ENCODE measurements around the gene SGMS1.

Gene SGMS1

DNA sequence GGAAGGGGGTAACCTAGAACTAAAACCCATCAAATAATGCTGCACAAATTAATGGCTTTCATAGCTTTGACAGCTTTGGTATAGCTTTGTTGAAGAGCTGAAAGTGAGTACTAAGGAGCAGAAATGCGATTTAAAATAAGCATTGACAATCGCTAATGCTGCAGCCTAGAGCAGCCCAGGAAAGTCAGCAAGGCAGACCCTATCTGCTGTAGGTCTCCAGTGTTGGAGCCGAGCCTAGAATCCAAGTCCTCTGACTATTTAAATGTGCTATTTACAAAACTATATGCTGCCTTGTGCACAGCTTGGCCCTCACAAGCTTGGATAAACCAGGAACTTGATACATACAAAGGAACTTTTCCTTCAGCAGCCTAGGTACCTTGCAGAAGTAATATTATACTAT lies 307.6 kb downstream of the SGMS1 start:
- Histone ChIP-seq H3K4me3 (ENCODE audit: insufficient read length, low read depth) (no peak overlapping the region), H3K27me3 (ENCODE audit: insufficient read depth, insufficient read length) (no peaks in the 10 kb centered on the region), H3K36me3 (ENCODE audit: insufficient read depth, insufficient read length, low read length) (peaks cover 1% of the 10 kb centered on the region), H3K4me1 (ENCODE audit: insufficient read depth, insufficient read length) (no peaks in the 10 kb centered on the region), H3K9me3 (ENCODE audit: insufficient read depth, low read length) (no peaks in the 10 kb centered on the region), H3K9ac (ENCODE audit: insufficient read length, low read depth) (no peak overlapping the region)
- no peak for TF ChIP-seq ZNF274 (IDR thresholded peaks at IDR 0.05; ENCODE audit: low read depth, low read length)
- no peak for TF ChIP-seq YY1 (IDR thresholded peaks at IDR 0.05; ENCODE audit: insufficient read depth, insufficient read length)
- no peak for TF ChIP-seq SUZ12 (IDR thresholded peaks at IDR 0.05; ENCODE audit: extremely low read depth, insufficient read depth, insufficient read length)
- no peak for DNase-seq (ENCODE audit: low read depth, low spot score)

DNA sequence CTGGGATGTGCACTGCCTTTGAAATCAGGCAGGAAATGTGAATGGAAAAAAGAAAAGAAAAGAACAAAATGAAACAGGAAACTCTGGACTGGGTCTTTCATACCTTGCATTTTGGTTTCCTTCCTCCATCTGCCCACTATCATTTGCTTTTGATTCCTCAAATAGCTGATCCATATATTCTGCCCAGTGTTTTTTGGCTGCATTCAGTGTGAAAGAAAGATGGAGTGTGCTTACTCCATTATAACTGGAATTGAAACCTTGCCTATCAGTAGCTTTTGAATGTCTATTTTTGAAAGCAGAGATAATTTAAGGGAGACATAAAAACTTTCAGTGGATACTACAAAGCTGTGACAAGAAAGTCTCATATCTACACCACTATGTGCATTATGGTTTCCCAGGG lies 308.3 kb downstream of the SGMS1 start:
- Histone ChIP-seq H3K9ac (ENCODE audit: insufficient read length, low read depth) (no peak overlapping the region), H3K4me1 (ENCODE audit: insufficient read depth, insufficient read length) (no peaks in the 10 kb centered on the region), H3K4me3 (ENCODE audit: insufficient read length, low read depth) (no peak overlapping the region), H3K9me3 (ENCODE audit: insufficient read depth, low read length) (no peaks in the 10 kb centered on the region), H3K27me3 (ENCODE audit: insufficient read depth, insufficient read length) (no peaks in the 10 kb centered on the region), H3K36me3 (ENCODE audit: insufficient read depth, insufficient read length, low read length) (peaks cover 8% of the 10 kb centered on the region)
- TF ChIP-seq ZNF274 (IDR thresholded peaks at IDR 0.05; ENCODE audit: low read depth, low read length) (no peak), SUZ12 (IDR thresholded peaks at IDR 0.05; ENCODE audit: extremely low read depth, insufficient read depth, insufficient read length) (no peak), YY1 (IDR thresholded peaks at IDR 0.05; ENCODE audit: insufficient read depth, insufficient read length) (no peak)
- DNase-seq (ENCODE audit: low read depth, low spot score) = no peak

DNA sequence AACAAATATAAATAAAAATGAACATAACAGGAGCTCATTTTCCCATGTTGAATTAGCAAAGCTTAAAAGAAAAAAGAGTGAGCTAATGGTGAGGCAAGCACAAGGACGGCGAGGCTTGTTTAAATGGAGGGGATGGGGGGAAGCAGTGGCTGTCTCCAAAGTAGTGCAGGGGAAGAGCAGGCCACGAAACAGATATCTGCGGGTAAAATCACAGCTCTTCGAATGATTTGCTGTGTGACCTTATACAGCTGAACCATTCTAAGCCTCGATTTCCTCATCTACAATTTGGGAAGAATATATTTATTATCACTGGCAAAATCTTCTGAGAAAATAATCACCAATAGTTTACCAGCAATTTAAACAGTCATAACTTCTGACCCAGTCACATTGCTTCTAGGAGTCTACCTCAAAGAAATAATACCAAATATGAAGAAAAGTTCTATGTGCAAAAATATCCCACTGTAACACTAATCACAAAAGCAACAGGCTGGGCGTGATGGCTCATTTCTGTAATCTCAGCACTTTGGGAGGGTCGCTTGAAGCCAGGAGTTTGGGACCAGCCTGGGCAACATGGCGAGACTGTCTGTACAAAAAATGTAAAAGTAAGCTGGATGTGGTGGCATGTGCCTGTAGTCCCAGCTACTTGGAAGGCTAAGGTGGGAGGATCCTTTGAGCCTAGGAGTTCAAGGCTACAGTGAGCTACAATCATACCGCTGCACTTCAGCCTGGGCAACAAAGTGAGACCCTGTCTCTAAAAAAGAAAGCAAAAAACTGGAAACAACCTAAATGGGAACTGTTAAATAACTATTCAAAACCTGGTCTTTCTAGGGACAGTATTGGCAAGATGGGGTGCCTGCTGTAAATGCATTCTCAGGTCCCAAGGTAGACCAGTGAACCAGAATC lies 309.3 kb downstream of the SGMS1 start:
- peaks cover 15% of the 10 kb centered on the region for H3K36me3 ChIP-seq (ENCODE audit: insufficient read depth, insufficient read length, low read length)
- no peak overlapping the region for H3K4me3 ChIP-seq (ENCODE audit: insufficient read length, low read depth)
- no peaks in the 10 kb centered on the region for H3K27me3 ChIP-seq (ENCODE audit: insufficient read depth, insufficient read length)
- no peak overlapping the region for H3K9ac ChIP-seq (ENCODE audit: insufficient read length, low read depth)
- no peak for DNase-seq (ENCODE audit: low read depth, low spot score)
- TF ChIP-seq ZNF274 (IDR thresholded peaks at IDR 0.05; ENCODE audit: low read depth, low read length) (no peak), SUZ12 (IDR thresholded peaks at IDR 0.05; ENCODE audit: extremely low read depth, insufficient read depth, insufficient read length) (no peak), YY1 (IDR thresholded peaks at IDR 0.05; ENCODE audit: insufficient read depth, insufficient read length) (no peak)
- no peaks in the 10 kb centered on the region for H3K4me1 ChIP-seq (ENCODE audit: insufficient read depth, insufficient read length)
- no peaks in the 10 kb centered on the region for H3K9me3 ChIP-seq (ENCODE audit: insufficient read depth, low read length)

DNA sequence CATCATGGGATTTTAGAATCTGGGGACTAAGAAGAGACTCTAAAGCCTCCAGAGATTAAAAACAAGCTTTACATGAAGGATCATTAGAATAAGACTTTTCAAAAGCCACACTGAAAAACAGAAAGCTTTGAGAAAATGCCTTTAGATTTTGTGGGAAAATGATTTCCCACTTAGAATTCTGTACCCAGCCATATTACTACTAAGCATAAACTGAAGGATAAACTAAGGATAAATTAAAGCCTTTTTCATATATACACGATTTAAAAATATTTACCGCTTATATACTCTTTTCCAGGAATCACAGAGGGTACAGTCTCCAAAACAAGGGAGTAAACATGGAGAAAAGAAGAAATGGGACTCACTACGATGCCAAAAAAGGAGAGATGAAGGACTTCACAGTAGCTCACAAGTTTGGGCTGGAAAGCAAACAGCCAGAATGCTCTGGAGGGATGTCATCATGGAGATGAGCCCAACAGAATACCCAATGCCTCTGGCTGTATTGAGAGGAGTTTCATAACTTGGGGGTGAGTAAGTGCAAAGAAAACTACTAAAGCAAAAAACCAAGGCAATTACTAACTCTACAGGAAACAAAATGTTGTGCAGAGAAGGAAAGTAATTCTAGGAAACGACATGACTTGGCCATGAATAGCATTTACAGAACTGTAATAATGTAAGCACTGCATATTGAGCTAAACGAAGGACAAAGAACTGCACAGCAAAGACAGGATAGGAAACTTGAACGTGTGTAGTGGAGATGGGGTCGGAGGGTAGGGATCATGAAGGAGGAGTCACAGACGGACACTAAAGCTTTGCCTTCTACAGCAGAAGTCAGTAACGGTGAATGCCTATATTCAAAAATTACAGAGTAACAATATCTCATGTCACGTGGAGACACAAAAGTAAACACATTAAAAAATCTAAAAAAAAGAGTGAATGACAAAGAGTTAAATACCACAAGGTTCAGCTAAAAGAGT lies 311.0 kb downstream of the SGMS1 start:
- H3K4me1 ChIP-seq (ENCODE audit: insufficient read depth, insufficient read length) = no peaks in the 10 kb centered on the region
- no peak overlapping the region for H3K9ac ChIP-seq (ENCODE audit: insufficient read length, low read depth)
- no peaks in the 10 kb centered on the region for H3K27me3 ChIP-seq (ENCODE audit: insufficient read depth, insufficient read length)
- H3K9me3 ChIP-seq (ENCODE audit: insufficient read depth, low read length) = no peaks in the 10 kb centered on the region
- TF ChIP-seq ZNF274 (IDR thresholded peaks at IDR 0.05; ENCODE audit: low read depth, low read length) (no peak), YY1 (IDR thresholded peaks at IDR 0.05; ENCODE audit: insufficient read depth, insufficient read length) (no peak), SUZ12 (IDR thresholded peaks at IDR 0.05; ENCODE audit: extremely low read depth, insufficient read depth, insufficient read length) (no peak)
- no peak for DNase-seq (ENCODE audit: low read depth, low spot score)
- H3K4me3 ChIP-seq (ENCODE audit: insufficient read length, low read depth) = no peak overlapping the region
- H3K36me3 ChIP-seq (ENCODE audit: insufficient read depth, insufficient read length, low read length) = peaks cover 22% of the 10 kb centered on the region

DNA sequence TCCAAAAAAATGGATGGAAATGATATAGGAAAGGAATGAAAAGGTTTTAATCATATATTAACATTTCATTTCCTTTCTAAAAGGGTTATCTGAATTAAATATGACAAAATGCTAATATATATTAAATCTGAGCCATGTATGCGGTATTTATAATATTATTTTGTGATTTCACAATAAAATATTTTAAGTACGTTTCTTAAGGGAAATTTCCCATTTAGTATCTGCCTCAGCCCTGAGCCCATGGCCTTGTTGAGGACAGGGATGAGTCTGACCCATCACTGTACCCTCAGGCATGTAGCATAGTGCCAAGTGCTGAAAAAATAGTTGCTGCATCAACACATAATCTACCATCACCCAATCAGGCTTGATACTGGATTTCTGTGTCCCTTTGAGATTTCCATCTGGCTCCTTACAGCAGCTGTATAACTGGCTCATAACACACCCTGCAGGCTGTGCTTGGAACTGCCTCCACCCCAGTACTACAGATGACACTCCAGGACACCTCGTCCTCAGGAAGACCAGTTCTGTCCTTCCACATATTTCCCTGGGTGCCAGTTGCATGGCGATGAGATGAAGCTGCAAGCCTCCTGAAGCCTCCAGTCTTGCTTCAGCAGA lies 313.1 kb downstream of the SGMS1 start:
- peak; percentile 9 for DNase-seq (ENCODE audit: low read depth, low spot score)
- no peak overlapping the region for H3K4me3 ChIP-seq (ENCODE audit: insufficient read length, low read depth)
- peaks cover 33% of the 10 kb centered on the region for H3K36me3 ChIP-seq (ENCODE audit: insufficient read depth, insufficient read length, low read length)
- no peaks in the 10 kb centered on the region for H3K9me3 ChIP-seq (ENCODE audit: insufficient read depth, low read length)
- no peaks in the 10 kb centered on the region for H3K4me1 ChIP-seq (ENCODE audit: insufficient read depth, insufficient read length)
- no peak overlapping the region for H3K9ac ChIP-seq (ENCODE audit: insufficient read length, low read depth)
- H3K27me3 ChIP-seq (ENCODE audit: insufficient read depth, insufficient read length) = no peaks in the 10 kb centered on the region
- no peak for TF ChIP-seq ZNF274 (IDR thresholded peaks at IDR 0.05; ENCODE audit: low read depth, low read length)
- no peak for TF ChIP-seq YY1 (IDR thresholded peaks at IDR 0.05; ENCODE audit: insufficient read depth, insufficient read length)
- TF ChIP-seq SUZ12 (IDR thresholded peaks at IDR 0.05; ENCODE audit: extremely low read depth, insufficient read depth, insufficient read length) = no peak

DNA sequence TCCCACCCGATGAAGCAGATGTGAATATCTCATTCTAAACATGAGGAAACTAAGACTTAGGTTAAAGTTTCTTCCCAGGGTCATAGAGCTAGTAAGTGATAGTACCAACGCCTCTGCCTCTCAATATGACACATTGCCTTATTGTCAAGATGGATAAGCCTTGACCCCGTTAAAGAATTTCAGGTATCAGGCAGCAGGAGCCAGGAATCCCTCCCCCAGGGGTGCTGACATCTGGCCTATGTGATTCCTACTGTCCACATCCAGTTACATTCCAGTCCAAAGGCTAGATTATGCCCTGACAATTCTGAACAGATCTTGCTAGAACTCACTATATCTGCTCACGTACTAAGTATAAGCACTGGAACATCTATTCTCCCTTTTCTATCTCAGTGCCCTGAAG lies 314.4 kb downstream of the SGMS1 start:
- Histone ChIP-seq H3K36me3 (ENCODE audit: insufficient read depth, insufficient read length, low read length) (peaks cover 33% of the 10 kb centered on the region), H3K4me1 (ENCODE audit: insufficient read depth, insufficient read length) (no peaks in the 10 kb centered on the region), H3K4me3 (ENCODE audit: insufficient read length, low read depth) (no peak overlapping the region), H3K9ac (ENCODE audit: insufficient read length, low read depth) (no peak overlapping the region), H3K9me3 (ENCODE audit: insufficient read depth, low read length) (no peaks in the 10 kb centered on the region), H3K27me3 (ENCODE audit: insufficient read depth, insufficient read length) (no peaks in the 10 kb centered on the region)
- no peak for DNase-seq (ENCODE audit: low read depth, low spot score)
- TF ChIP-seq SUZ12 (IDR thresholded peaks at IDR 0.05; ENCODE audit: extremely low read depth, insufficient read depth, insufficient read length) = no peak
- TF ChIP-seq YY1 (IDR thresholded peaks at IDR 0.05; ENCODE audit: insufficient read depth, insufficient read length) = no peak
- TF ChIP-seq ZNF274 (IDR thresholded peaks at IDR 0.05; ENCODE audit: low read depth, low read length) = no peak

Measured in NT2/D1 (cell line).